Trophoblast cell (in vitro differentiated cells and primary cell): ENCODE data around the gene KLHL41.
"Not testable (repeated sequence)": the region's sequence is repeated elsewhere in the genome, so short reads cannot be mapped to it uniquely, and the experiment has no call there.

Experiments
- DNase-seq, 2 donors: peaks; one replicate each; pipeline ENCODE4 v3.0.0-alpha.2; 2016
- H2AFZ ChIP-seq: 2 replicates; pipeline ENCODE4 v1.6.1; 2013; ENCODE audit warnings: low read length, moderate library complexity, mild to moderate bottlenecking; ENCODE audit not compliant: insufficient read depth, poor library complexity
- H2AK5ac ChIP-seq: 2 replicates; pipeline ENCODE4 v1.6.1; 2013; ENCODE audit warnings: mild to moderate bottlenecking, low read length
- H2BK120ac ChIP-seq: 2 replicates; pipeline ENCODE4 v1.6.1; 2013; ENCODE audit warnings: low read length, mild to moderate bottlenecking, moderate library complexity; ENCODE audit not compliant: insufficient read depth, poor library complexity
- H2BK12ac ChIP-seq: 2 replicates; pipeline ENCODE4 v1.6.1; 2013; ENCODE audit warnings: mild to moderate bottlenecking, low read length, moderate library complexity
- H2BK5ac ChIP-seq: 2 replicates; pipeline ENCODE4 v1.6.1; 2013; ENCODE audit warnings: low read length, low read depth, moderate library complexity, mild to moderate bottlenecking; ENCODE audit not compliant: poor library complexity
- H3K14ac ChIP-seq: 2 replicates; pipeline ENCODE4 v1.6.1; 2013; ENCODE audit warnings: mild to moderate bottlenecking, low read length
- H3K18ac ChIP-seq: 2 replicates; pipeline ENCODE4 v1.6.1; 2013; ENCODE audit warnings: mild to moderate bottlenecking, low read length
- H3K23ac ChIP-seq: 2 replicates; pipeline ENCODE4 v1.6.1; 2013; ENCODE audit warnings: low read length
- H3K27ac ChIP-seq: 2 replicates; pipeline ENCODE4 v1.5.1; 2013; ENCODE audit warnings: low read depth, mild to moderate bottlenecking, inconsistent platforms, low read length, moderate library complexity
- H3K27me3 ChIP-seq: 2 replicates; pipeline ENCODE4 v1.6.1; 2013; ENCODE audit warnings: inconsistent platforms, mild to moderate bottlenecking, low read length, moderate library complexity; ENCODE audit not compliant: insufficient read depth
- H3K36me3 ChIP-seq, 2 experiments: 1 replicate in 1 of 2; 2 replicates in 1 of 2; pipeline ENCODE4 v1.6.1; 2013; ENCODE audit warnings: low read length in 2 of 2, mild to moderate bottlenecking in 2 of 2, moderate library complexity in 1 of 2; ENCODE audit not compliant: insufficient read depth in 2 of 2, control insufficient read depth in 1 of 2
- H3K4ac ChIP-seq: 2 replicates; pipeline ENCODE4 v1.6.1; 2013; ENCODE audit warnings: low read depth, mild to moderate bottlenecking, low read length, moderate library complexity
- H3K4me1 ChIP-seq, 2 experiments: 1 replicate in 1 of 2; 2 replicates in 1 of 2; pipeline ENCODE4 v1.6.1; 2013; ENCODE audit warnings: low read length in 2 of 2, mild to moderate bottlenecking in 2 of 2, moderate library complexity in 1 of 2; ENCODE audit not compliant: insufficient read depth in 2 of 2, control insufficient read depth in 1 of 2
- H3K4me2 ChIP-seq: 2 replicates; pipeline ENCODE4 v1.6.1; 2013; ENCODE audit warnings: inconsistent platforms, mild to moderate bottlenecking, low read length, moderate library complexity
- H3K4me3 ChIP-seq: 2 replicates; pipeline ENCODE4 v1.5.1; 2013; ENCODE audit warnings: mild to moderate bottlenecking, low read depth, low read length, inconsistent platforms
- H3K79me1 ChIP-seq: one replicate; pipeline ENCODE4 v1.6.1; 2013; ENCODE audit warnings: low read length
- H3K79me2 ChIP-seq: 2 replicates; pipeline ENCODE4 v1.6.1; 2013; ENCODE audit warnings: low read length, mild to moderate bottlenecking; ENCODE audit not compliant: control insufficient read depth, insufficient read depth, poor library complexity
- H3K9ac ChIP-seq: 2 replicates; pipeline ENCODE4 v1.6.1; 2013; ENCODE audit warnings: mild to moderate bottlenecking, low read length
- H3K9me3 ChIP-seq: 2 replicates; pipeline ENCODE4 v1.6.1; 2013; ENCODE audit warnings: low read depth, mild to moderate bottlenecking, control low read depth, inconsistent platforms, low read length; ENCODE audit not compliant: insufficient read depth
- H4K12ac ChIP-seq: 2 replicates; pipeline ENCODE4 v1.6.1; 2013; ENCODE audit warnings: low read depth, mild to moderate bottlenecking, low read length, moderate library complexity
- H4K8ac ChIP-seq: 2 replicates; pipeline ENCODE4 v1.6.1; 2013; ENCODE audit warnings: low read depth, mild to moderate bottlenecking, low read length, moderate library complexity
- H4K91ac ChIP-seq: one replicate; pipeline ENCODE4 v1.6.1; 2013; ENCODE audit warnings: low read depth, mild to moderate bottlenecking, low read length, moderate library complexity
- WGBS: extraction: QIAGEN DNeasy Blood & Tissue Kit; methylation state at CpG from one replicate; pipeline ENCODE4 v1.1.7; 2013; ENCODE audit warnings: missing lambda C conversion rate; ENCODE audit not compliant: insufficient read length, insufficient coverage; ENCODE audit errors: extremely low coverage; 5-methylcytosine and 5-hydroxymethylcytosine counted together

The KLHL41 gene

GRCh38 chr2:169516488-169516995, 7.0 kb downstream of the KLHL41 start:
- not testable (repeated sequence) for H2AK5ac ChIP-seq, H2BK120ac ChIP-seq, H2AFZ ChIP-seq, H4K12ac ChIP-seq, H3K79me1 ChIP-seq, H3K79me2 ChIP-seq, H3K9me3 ChIP-seq, DNase-seq, H3K36me3 ChIP-seq, H2BK12ac ChIP-seq, H3K4me2 ChIP-seq, H3K23ac ChIP-seq, H2BK5ac ChIP-seq, H4K8ac ChIP-seq, H3K4ac ChIP-seq, H3K4me1 ChIP-seq, H4K91ac ChIP-seq, H3K27ac ChIP-seq, H3K27me3 ChIP-seq, H3K4me3 ChIP-seq, H3K18ac ChIP-seq, H3K14ac ChIP-seq, H3K9ac ChIP-seq
- no CpG with 5 or more reads among the region's 10 CpGs for WGBS

- Histone ChIP-seq H3K27me3 (no peaks in the 10 kb centered on the region), H4K12ac (no peak overlapping the region), H3K14ac (no peak overlapping the region), H4K91ac (no peak overlapping the region), H2BK5ac (no peak overlapping the region), H3K23ac (no peak overlapping the region), H3K4me2 (no peak overlapping the region), H2AK5ac (no peak overlapping the region), H3K36me3 (no peaks in the 10 kb centered on the region), H2BK12ac (no peak overlapping the region), H3K4ac (no peak overlapping the region), H3K9me3 (no peaks in the 10 kb centered on the region), H3K4me1 (no peaks in the 10 kb centered on the region), H3K79me1 (no peaks in the 10 kb centered on the region), H4K8ac (no peak overlapping the region), H2AFZ (no peak overlapping the region), H3K4me3 (no peak overlapping the region), H3K9ac (no peak overlapping the region), H3K18ac (no peak overlapping the region), H3K27ac (no peak overlapping the region), H3K79me2 (no peaks in the 10 kb centered on the region), H2BK120ac (no peak overlapping the region)
- DNase-seq: no peak
Observed at GRCh38 chr2:169520896-169521295, 11.4 kb downstream of the KLHL41 start.

- no peak overlapping the region for H3K4me3 ChIP-seq
- H3K9me3 ChIP-seq: no peaks in the 10 kb centered on the region
- no peaks in the 10 kb centered on the region for H3K27me3 ChIP-seq
- no peak overlapping the region for H2BK12ac ChIP-seq
- no peaks in the 10 kb centered on the region for H3K4me1 ChIP-seq
- H3K9ac ChIP-seq: no peak overlapping the region
- H3K18ac ChIP-seq: no peak overlapping the region
- no peaks in the 10 kb centered on the region for H3K79me1 ChIP-seq
- no peak overlapping the region for H3K14ac ChIP-seq
- no peak overlapping the region for H2BK5ac ChIP-seq
- H3K4me2 ChIP-seq: no peak overlapping the region
- H4K8ac ChIP-seq: no peak overlapping the region
- no peak for DNase-seq
- no peak overlapping the region for H2AK5ac ChIP-seq
- no CpG with 5 or more reads among the region's 5 CpGs for WGBS
- H3K79me2 ChIP-seq: no peaks in the 10 kb centered on the region
- H3K4ac ChIP-seq: no peak overlapping the region
- no peak overlapping the region for H4K91ac ChIP-seq
- H4K12ac ChIP-seq: no peak overlapping the region
- peaks cover 0 to 3% of the 10 kb centered on the region in 2 experiments for H3K36me3 ChIP-seq
- no peak overlapping the region for H2AFZ ChIP-seq
- no peak overlapping the region for H3K27ac ChIP-seq
- H3K23ac ChIP-seq: no peak overlapping the region
- no peak overlapping the region for H2BK120ac ChIP-seq
Observed at GRCh38 chr2:169523681-169524080, 14.2 kb downstream of the KLHL41 start.

- no peak overlapping the region for H3K4ac ChIP-seq
- H3K79me1 ChIP-seq: no peaks in the 10 kb centered on the region
- H3K4me1 ChIP-seq: no peaks in the 10 kb centered on the region
- no peak overlapping the region for H4K8ac ChIP-seq
- no peak for DNase-seq
- H3K27ac ChIP-seq: no peak overlapping the region
- no peak overlapping the region for H3K4me3 ChIP-seq
- no CpG with 5 or more reads among the region's 2 CpGs for WGBS
- H2BK5ac ChIP-seq: no peak overlapping the region
- no peaks in the 10 kb centered on the region for H3K27me3 ChIP-seq
- H4K91ac ChIP-seq: no peak overlapping the region
- H3K4me2 ChIP-seq: no peak overlapping the region
- H3K9me3 ChIP-seq: no peaks in the 10 kb centered on the region
- H4K12ac ChIP-seq: no peak overlapping the region
- no peak overlapping the region for H2AFZ ChIP-seq
- H3K79me2 ChIP-seq: no peaks in the 10 kb centered on the region
- H3K14ac ChIP-seq: no peak overlapping the region
- H3K36me3 ChIP-seq: peaks cover 0 to 3% of the 10 kb centered on the region in 2 experiments
- H2AK5ac ChIP-seq: no peak overlapping the region
- no peak overlapping the region for H2BK120ac ChIP-seq
- no peak overlapping the region for H2BK12ac ChIP-seq
- H3K18ac ChIP-seq: no peak overlapping the region
- no peak overlapping the region for H3K23ac ChIP-seq
- H3K9ac ChIP-seq: no peak overlapping the region
Observed at GRCh38 chr2:169525434-169525833, 15.9 kb downstream of the KLHL41 start.
